ENCODE results near the gene TPRA1.

The TPRA1 gene

DNA sequence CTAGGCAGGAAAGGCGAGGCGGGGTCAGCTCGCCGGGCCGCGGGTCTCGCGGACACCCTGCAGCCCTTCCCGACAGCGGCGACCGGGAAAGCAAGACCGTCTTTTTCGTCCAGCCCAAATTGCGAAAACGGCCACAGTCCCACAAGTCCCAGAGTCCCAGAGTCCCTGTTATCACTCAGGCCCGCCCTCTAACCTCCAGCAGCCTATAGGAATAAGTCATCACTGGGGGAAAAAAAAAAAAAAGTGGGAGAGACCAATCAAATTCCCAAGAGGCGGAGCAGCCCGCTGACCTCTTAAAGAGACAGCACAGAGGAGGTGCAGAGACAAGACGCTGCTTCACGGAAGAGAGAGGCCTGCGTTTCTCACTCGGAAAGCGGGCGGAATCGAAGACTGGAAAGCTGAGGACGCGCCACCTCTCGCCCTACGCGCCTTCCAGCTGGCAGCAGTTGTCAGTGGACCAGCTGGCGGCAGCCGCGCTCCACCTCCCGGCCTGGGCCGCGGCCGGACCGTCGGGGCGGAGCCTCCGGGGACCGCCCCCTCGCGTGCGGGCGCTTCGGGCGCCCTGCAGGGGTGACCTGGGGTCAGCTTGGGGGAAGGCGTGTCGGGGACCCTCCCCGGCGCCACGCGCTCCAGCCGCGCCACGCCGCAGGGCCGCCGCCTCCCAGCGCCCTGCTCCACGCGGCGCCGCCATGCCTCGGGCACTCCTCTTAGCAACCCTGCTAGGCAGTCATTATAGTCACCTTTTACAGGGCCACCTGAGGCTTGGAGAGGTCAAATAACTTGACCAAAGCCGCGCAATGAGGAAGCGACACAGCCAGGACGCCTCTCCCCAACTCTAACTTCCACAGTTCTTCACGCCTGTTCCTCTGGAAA, at the start of gene TPRA1:
TPRA1 (minus strand) TSS at position 141 of the 873 bp plus-strand sequence. CDS start 10,587 bp downstream, outside the sequence.
- peak; percentile 98 for DNase-seq

DNA sequence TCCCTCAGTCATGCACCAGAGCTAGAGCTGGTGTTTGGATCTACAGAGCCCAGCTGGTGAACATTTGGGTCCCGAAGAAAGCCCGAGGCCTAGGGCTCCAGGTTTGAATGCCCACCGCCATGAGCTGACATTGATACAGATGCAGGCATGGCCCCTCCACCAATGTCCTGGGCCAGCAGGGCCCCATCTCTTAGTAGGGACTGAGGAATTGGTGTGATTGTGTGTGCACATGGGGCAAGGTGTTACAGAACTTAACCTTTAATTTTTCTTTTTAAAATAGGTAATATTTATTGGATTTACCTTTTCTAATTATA, 49.5 kb upstream of the TPRA1 start:
- DNase-seq, result no peak

- DNase-seq, result no peak
Observed at GRCh38 chr3:127639173-127640041, 48.9 kb upstream of the TPRA1 start.

DNA sequence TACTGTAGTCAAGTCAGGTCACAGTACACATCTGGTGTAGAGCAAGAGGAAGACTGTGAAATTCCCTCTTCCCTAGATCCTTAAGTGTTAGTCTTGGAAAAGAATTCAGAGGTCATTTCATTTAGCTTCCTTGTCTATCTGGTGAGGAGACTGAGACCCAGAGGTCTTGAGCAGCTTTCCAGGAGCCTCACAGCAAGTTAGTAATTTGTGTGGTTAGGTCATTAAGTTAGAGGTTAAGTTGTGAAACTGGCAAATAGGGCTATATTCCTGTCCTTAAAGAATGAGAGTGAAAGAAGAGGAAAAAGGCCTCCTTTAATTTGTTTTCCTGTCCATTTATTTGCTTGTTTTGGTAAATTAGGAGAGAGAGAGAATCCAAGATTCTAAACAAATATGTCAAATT, 47.4 kb upstream of the TPRA1 start:
- DNase-seq, result no peak

DNA sequence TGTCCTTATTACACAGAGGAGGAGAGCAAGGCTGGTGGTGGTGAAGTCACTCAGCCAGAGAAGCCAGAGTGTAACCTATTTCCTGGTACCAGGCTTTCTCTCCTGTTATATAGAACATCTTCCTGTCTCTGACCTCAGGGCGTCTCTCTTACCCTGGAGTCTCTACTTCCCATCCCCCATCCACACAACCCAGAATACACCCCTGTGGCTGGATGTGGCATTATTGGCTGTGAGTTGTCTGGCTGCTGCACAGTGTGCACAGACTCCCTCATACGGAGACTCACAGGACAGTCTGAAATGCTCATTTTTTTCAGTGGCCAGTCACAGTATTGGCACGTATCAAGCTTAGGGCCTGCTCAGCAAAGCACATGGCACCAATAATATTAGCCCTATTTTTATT, 47.0 kb upstream of the TPRA1 start:
- no peak for DNase-seq

DNA sequence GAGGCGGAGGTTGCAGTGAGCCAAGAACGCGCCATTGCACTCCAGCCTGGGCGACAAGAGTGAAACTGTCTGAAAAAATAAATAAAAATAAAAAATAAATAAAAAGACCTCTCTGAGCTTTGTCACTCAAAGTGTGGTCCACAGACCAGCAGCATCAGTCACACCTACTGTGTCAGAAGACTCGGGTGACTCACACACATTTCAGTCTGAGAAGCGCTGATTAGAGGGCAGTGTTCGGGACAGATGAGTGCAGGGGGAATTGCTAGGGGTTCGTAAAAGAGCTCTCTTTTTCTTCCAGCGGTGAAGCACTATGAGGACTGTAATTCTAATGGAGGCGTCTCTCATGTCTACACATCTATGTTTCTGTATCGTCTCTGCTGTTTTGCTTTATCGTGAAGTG, 44.1 kb upstream of the TPRA1 start:
- DNase-seq, result no peak

GRCh38 chr3:127632035-127632820, 41.7 kb upstream of the TPRA1 start:
- DNase-seq, result no peak

DNA sequence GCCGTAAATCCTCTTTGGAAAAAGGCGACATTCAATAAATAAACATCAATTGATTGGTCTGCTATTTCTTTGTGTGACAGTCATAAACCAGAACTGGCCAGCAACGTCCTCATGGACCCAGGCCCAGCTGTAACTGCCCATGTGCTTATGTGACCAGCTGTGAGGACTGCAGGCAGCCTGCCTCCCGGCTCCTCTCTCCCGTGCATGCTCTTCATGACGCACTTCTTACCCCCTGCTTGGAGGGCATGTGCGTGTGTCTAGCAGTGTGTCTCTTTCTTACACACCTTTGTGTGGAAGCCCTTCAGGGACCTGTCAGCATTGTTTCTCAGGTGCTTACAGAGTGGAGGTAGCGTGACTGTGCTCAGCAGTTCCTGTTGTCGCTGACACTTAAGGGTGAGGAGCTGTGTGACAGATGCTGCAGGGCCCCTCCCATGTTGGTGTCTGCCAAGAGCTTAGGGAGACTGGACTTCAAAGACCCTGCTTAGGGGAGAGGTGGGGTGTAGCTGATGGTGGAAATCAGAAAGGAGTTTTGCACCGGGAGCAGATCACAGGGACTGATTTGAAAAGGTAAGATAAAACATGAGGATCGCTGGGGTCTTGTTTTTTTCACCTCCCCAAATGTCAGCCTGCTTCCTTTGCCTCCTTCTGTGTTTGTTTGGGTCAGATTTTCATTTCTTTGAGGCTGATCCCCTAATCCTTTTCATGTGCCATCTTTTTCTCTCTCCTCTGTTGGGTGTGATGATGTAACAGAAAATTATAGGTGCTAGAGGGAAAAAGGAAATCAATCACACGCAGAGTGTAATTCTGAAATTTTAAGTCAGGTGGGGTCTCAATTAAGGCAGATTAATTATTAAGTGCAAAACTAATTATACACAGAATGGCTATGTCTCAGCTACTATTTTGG, 40.5 kb upstream of the TPRA1 start:
- no peak for DNase-seq

GRCh38 chr3:127629467-127630403, 39.2 kb upstream of the TPRA1 start:
- no peak for DNase-seq

DNA sequence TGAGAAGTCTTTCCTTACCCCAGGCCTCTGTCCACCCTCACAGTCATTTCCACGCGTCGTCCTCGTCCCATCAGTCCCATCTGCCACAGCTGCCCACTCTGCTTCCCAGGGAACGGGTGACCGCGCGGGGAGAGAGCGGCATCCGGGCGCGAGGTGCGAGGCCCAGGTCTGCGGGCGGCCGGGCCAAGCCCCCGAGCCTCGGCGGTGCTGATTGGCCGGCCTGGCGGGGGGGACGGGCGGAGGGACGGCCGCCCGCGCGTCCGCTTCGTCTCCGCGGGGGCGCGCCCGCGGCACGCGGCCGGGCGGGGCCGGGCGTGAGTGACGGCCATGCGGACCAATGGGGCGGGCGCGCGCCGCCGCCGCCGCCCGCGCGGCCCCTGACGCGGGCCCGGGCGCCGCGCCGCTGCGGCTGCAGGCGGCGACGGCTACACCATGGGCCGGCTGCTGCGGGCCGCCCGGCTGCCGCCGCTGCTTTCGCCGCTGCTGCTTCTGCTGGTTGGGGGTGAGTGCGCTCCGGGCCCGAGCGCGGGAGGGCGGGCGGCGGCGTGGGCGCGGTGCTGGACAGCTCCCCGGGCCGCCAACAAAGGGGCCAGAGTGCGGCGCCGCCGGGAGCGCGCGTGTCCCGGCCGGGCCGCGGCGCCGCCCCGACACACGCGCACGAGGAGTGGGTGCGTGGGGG, 38.4 kb upstream of the TPRA1 start, which contains the start of gene PODXL2:
PODXL2 (plus strand) TSS at position 398 of the 679 bp plus-strand sequence; CDS start at position 433, 35 bp downstream.
- DNase-seq, result peak; percentile 32

DNA sequence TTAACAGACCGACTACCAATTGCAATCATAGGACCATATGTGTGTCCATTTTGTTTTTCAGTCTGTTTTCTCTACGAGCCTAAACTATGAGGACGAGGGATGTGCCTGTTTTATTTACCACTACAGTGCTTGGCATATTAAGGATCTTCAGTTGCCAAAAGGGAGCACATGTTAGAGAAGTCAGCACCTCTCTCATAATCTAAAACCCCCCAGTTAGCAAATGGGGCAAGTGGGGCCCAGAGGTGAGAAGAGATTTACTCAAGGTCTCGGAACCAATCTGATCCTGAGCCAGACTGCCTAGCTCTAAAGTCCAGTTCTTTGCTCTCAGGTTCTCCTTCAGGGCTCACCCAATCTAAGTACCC, 37.9 kb upstream of the TPRA1 start:
- no peak for DNase-seq

DNA sequence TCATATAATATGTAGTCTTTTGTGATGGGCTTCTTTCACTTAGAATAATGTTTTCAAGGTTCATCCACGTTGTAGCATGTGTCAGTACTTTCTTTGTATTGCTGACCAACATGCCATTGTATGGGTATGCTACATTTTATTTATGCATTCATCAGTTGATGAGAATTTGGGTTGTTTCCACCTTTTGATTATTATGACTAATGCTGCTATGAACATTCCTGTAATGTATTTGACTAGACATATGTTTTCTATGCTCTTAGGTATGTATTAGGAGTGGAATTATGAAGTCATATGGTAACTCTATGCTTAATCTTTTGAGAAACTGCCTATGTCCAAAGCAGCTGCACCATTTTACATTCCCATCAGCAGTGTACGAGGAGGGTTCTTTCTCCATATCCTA, 35.3 kb upstream of the TPRA1 start:
- no peak for DNase-seq

DNA sequence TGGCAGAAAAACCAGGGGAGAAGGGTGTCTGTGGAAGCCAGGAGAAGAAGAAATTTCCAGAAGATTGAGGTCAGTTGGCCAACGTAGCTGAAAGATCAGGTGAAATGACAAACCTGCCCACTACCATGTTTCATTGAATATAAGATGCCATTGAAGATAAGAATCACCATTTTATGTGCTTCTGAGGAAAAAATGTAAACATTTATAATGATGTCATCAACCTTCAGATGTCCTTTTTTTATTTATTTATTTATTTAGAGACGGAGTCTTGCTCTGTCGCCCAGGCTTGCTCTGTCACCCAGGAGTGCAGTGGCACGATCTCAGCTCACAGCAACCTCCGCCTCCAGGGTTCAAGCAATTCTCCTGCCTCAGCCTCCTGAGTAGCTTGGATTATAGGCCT, 33.5 kb upstream of the TPRA1 start:
- no peak for DNase-seq

DNA sequence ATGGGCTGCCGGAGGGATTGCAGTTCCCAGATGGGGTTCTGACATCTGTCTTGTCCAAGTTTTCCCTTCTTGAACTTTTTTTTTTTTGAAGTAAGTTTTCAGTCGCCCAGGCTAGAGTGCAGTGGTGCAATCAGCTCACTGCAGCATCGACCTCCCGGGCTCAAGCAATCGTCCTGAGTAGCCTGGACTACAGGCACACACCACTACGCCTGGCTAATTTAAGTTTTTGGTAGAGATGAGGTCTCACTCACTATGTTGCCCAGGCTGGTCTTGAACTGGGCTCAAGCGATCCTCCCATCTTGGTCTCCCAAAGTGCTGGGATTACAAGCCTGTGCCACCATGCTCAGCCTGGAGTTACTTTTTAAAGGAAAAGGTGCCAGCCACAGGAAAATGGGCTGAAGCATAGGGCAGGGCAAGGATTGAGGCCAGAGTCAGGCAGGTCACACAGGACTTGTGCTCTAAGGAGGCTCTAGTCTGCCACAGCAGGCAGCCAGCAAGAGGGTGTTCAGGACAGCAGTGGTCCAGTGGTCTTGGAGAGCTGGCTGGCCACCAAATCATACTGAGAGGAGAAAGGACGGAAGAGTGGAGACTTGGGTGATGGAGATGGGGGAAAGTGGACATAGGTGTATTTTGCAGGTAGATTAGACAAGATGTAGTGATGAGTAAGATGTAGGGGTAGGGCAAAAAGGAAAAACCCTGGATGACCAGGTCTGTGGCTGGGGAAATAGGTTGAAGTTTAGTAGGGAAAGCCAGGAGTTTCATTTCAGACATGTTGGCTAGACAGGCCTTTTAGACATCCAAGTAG, 32.4 kb upstream of the TPRA1 start:
- DNase-seq, result no peak

- no peak for DNase-seq
Observed at GRCh38 chr3:127622031-127622430, 31.5 kb upstream of the TPRA1 start.

DNA sequence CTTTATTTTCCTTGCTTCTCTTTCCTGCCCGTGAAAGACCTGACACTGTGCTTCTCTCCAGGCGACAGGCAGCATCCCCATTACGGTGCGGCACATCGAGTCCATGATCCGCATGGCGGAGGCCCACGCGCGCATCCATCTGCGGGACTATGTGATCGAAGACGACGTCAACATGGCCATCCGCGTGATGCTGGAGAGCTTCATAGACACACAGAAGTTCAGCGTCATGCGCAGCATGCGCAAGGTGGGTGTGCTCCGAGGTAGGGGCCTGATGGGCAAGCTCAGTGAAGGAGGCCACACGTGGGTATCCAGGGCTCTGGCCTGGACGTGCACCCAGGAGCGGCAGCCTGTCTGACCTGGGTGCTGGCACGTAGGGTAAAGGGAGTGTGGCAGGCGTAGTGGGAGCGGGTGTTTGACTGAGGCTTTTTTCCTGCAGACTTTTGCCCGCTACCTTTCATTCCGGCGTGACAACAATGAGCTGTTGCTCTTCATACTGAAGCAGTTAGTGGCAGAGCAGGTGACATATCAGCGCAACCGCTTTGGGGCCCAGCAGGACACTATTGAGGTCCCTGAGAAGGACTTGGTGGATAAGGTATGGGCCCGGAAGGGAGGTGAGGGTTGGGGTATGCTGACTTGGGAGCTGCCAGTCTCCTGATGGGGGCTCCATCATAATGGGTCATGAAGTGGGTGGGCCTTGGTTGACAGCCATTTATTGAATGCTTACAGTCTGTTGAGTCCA, 30.3 kb upstream of the TPRA1 start:
- DNase-seq, result no peak

- DNase-seq, result no peak
Observed at GRCh38 chr3:127618891-127619290, 28.4 kb upstream of the TPRA1 start.

DNA sequence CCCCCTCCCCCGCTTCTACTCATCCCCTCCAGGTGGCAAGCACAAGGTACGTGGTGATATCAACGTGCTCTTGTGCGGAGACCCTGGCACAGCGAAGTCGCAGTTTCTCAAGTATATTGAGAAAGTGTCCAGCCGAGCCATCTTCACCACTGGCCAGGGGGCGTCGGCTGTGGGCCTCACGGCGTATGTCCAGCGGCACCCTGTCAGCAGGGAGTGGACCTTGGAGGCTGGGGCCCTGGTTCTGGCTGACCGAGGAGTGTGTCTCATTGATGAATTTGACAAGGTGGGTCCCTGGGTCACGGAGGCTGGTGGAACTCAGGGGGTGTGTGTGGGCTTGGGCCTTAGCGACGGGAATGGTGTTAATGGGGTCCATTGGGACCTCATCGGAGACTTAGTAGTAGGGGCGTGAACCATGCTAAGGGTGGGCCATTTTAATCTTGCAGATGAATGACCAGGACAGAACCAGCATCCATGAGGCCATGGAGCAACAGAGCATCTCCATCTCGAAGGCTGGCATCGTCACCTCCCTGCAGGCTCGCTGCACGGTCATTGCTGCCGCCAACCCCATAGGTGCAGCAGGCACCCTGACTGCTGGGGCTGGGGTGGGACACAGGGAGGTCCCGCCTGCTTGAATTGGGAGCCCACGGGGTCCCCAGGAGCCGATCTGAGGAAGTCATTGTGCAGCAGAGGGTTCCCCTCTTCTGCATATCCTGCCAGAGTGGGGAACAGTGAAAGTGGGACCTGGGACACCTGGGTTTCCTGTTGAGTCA, 26.5 kb upstream of the TPRA1 start:
- no peak for DNase-seq
